OCI-LY3 (cell line): Measurements from ENCODE around the gene FITM1.
A peak's percentile ranks its signal among the peaks of the same experiment; 100 is the strongest.

Experiments used
- H2AFZ ChIP-seq: fragments of 200-600, 300-600 bp; shearing (Covaris generic); 2 replicates; pipeline ENCODE4 v1.6.0; 2014; ENCODE audit warnings: antibody characterized with exemption, low read depth, low read length
- H3K27ac ChIP-seq: fragments of 200-600, 300-600 bp; sonication (generic); 2 replicates; pipeline ENCODE4 v1.5.1; 2014; ENCODE audit warnings: mild to moderate bottlenecking, low read length, moderate library complexity, mixed read lengths
- H3K27me3 ChIP-seq: fragments of 200-600, 300-600 bp; sonication (generic); 2 replicates; pipeline ENCODE4 v1.6.1; 2014; ENCODE audit warnings: low read depth, low read length, mixed read lengths
- H3K36me3 ChIP-seq: fragments of 200-600, 300-600 bp; sonication (generic); replicated peaks from 2 replicates; pipeline ENCODE3; 2014; ENCODE audit warnings: low read depth, low read length, mixed read lengths
- H3K4me1 ChIP-seq: fragments of 300-600, 200-600 bp; sonication (generic); 2 replicates; pipeline ENCODE4 v1.6.1; 2014; ENCODE audit warnings: low read length, mixed read lengths
- H3K4me2 ChIP-seq: fragments of 200-600, 300-600 bp; sonication (generic); 2 replicates; pipeline ENCODE4 v1.6.1; 2014; ENCODE audit warnings: low read length, mixed read lengths
- H3K4me3 ChIP-seq: fragments of 300-600, 200-600 bp; sonication (generic); 2 replicates; pipeline ENCODE4 v1.5.1; 2014; ENCODE audit warnings: antibody characterized with exemption, mild to moderate bottlenecking, low read length, moderate library complexity
- H3K79me2 ChIP-seq: fragments of 300-600, 200-600 bp; shearing (Covaris generic); 2 replicates; pipeline ENCODE4 v1.6.1; 2014; ENCODE audit warnings: mild to moderate bottlenecking, low read length, mixed read lengths
- H3K9ac ChIP-seq: fragments of 300-600, 200-600 bp; shearing (Covaris generic); 2 replicates; pipeline ENCODE4 v1.6.0; 2014; ENCODE audit warnings: mild to moderate bottlenecking, low read length, moderate library complexity
- H3K9me3 ChIP-seq: fragments of 200-600, 300-600 bp; shearing (Covaris generic); 2 replicates; pipeline ENCODE4 v1.6.1; 2014; ENCODE audit warnings: low read length, mixed read lengths; ENCODE audit not compliant: insufficient read depth
- H4K20me1 ChIP-seq: fragments of 200-600, 300-600 bp; sonication (generic); 2 replicates; pipeline ENCODE4 v1.6.1; 2016; ENCODE audit warnings: low read length, mixed read lengths; ENCODE audit not compliant: insufficient read depth
- EZH2phosphoT487 ChIP-seq: fragments of 200-600 bp; shearing (Covaris generic); IDR thresholded peaks from 2 replicates; pipeline ENCODE4 v1.6.1; 2018; ENCODE audit warnings: antibody characterized with exemption, mixed run types, low read depth
- TF ChIP-seq, protein P1 (sequence below): fragments of 200-600, 300-600 bp; sonication (generic); IDR thresholded peaks from 2 replicates; pipeline ENCODE4 v1.5.1; 2014; ENCODE audit warnings: antibody characterized with exemption, low read length, low read depth

The FITM1 gene

DNA sequence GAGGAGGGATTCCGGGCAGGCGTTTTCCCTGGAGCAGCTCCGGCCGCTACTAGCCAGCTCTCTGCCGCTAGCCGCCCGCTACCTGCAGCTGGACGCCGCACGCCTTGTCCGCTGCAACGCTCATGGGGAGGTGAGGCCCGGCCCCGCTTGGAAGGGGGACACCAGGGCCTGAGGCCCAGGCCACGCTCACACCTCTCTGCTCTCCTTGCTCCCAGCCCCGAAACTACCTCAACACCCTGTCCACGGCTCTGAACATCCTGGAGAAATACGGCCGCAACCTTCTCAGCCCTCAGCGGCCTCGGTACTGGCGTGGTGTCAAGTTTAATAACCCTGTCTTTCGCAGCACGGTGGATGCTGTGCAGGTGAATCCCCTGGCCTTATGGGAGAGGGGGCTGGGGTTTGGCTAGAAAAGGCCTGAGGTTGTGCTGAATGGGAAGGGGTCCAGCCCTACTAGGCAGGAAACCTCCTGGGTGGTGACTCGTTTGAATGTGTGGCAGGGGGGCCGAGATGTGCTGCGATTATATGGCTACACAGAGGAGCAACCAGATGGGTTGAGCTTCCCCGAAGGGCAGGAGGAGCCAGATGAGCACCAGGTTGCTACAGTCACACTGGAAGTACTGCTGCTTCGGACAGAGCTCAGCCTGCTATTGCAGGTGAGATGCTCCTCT is 17.4 kb downstream of the FITM1 start:
- Histone ChIP-seq H3K36me3 (peaks cover 40% of the 10 kb centered on the region), H3K9ac (peak overlapping the region; percentile 75), H3K4me2 (peak overlapping the region; percentile 94), H4K20me1 (0 out of 2 replicates have a peak, but pooled peaks cover 2% of the 10 kb centered on the region), H3K4me1 (peaks cover 20% of the 10 kb centered on the region), H3K27ac (peak overlapping the region; percentile 46), H3K79me2 (peaks cover 41% of the 10 kb centered on the region), H3K27me3 (no peaks in the 10 kb centered on the region), H2AFZ (no peak overlapping the region), H3K9me3 (no peaks in the 10 kb centered on the region), H3K4me3 (peak overlapping the region; percentile 78)
- no peak for TF ChIP-seq EZH2phosphoT487
- TF ChIP-seq, protein P1, sequence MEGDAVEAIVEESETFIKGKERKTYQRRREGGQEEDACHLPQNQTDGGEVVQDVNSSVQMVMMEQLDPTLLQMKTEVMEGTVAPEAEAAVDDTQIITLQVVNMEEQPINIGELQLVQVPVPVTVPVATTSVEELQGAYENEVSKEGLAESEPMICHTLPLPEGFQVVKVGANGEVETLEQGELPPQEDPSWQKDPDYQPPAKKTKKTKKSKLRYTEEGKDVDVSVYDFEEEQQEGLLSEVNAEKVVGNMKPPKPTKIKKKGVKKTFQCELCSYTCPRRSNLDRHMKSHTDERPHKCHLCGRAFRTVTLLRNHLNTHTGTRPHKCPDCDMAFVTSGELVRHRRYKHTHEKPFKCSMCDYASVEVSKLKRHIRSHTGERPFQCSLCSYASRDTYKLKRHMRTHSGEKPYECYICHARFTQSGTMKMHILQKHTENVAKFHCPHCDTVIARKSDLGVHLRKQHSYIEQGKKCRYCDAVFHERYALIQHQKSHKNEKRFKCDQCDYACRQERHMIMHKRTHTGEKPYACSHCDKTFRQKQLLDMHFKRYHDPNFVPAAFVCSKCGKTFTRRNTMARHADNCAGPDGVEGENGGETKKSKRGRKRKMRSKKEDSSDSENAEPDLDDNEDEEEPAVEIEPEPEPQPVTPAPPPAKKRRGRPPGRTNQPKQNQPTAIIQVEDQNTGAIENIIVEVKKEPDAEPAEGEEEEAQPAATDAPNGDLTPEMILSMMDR, result no peak

DNA sequence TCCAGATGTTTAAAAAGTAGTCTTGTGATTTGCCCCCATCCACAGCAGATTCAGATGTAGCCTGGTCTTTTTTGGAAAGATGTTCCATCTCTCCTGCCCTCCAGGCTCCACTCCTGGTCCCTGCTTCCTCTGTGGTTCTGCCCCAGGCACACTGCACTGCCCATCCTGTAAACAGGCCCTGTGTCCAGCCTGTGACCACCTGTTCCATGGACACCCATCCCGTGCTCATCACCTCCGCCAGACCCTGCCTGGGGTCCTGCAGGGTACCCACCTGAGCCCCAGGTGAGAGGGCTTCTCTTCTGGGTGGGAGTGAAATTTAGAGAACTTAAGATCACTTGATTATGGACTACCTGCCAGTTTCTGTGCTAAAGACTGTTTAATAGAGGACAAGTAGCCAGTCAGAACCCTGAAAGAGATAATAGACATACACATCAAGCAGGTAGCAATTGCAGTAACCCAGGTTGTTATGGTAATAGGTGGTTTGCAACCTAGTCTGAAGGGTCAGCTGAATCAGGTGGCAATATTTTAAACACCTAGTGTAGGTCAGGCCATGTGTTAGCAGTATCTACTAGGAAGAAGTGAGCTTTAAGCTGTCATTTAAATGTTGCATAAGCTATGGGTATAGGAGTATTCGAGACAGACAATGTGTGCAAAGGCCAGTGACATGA is 19.0 kb downstream of the FITM1 start:
- H3K9me3 ChIP-seq, result no peaks in the 10 kb centered on the region
- no peak overlapping the region for H2AFZ ChIP-seq
- no peak overlapping the region for H3K9ac ChIP-seq
- peaks cover 19% of the 10 kb centered on the region for H3K4me1 ChIP-seq
- peaks cover 41% of the 10 kb centered on the region for H3K79me2 ChIP-seq
- no peaks in the 10 kb centered on the region for H3K27me3 ChIP-seq
- TF ChIP-seq, protein P1, result no peak
- no peak for TF ChIP-seq EZH2phosphoT487
- no peak overlapping the region for H3K27ac ChIP-seq
- no peak overlapping the region for H3K4me2 ChIP-seq
- 0 out of 2 replicates have a peak, but pooled peaks cover 2% of the 10 kb centered on the region for H4K20me1 ChIP-seq
- H3K4me3 ChIP-seq, result no peak overlapping the region
- H3K36me3 ChIP-seq, result peaks cover 37% of the 10 kb centered on the region

DNA sequence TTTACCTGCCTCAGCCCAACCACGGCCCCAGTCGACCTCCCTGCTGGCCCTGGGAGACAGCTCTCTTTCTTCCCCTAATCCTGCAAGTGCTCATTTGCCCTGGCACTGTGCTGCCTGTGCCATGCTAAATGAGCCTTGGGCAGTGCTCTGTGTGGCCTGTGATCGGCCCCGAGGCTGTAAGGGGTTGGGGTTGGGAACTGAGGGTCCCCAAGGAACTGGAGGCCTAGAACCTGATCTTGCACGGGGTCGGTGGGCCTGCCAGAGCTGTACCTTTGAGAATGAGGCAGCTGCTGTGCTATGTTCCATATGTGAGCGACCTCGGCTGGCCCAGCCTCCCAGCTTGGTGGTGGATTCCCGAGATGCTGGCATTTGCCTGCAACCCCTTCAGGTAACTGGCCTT is 19.6 kb downstream of the FITM1 start:
- Histone ChIP-seq H3K27me3 (no peaks in the 10 kb centered on the region), H3K4me1 (peaks cover 14% of the 10 kb centered on the region), H2AFZ (no peak overlapping the region), H3K9ac (no peak overlapping the region), H3K4me3 (no peak overlapping the region), H3K27ac (no peak overlapping the region), H3K4me2 (no peak overlapping the region), H3K79me2 (peaks cover 35% of the 10 kb centered on the region), H4K20me1 (0 out of 2 replicates have a peak, but pooled peaks cover 2% of the 10 kb centered on the region), H3K9me3 (no peaks in the 10 kb centered on the region), H3K36me3 (peaks cover 39% of the 10 kb centered on the region)
- TF ChIP-seq, protein P1, result no peak
- TF ChIP-seq EZH2phosphoT487, result no peak

DNA sequence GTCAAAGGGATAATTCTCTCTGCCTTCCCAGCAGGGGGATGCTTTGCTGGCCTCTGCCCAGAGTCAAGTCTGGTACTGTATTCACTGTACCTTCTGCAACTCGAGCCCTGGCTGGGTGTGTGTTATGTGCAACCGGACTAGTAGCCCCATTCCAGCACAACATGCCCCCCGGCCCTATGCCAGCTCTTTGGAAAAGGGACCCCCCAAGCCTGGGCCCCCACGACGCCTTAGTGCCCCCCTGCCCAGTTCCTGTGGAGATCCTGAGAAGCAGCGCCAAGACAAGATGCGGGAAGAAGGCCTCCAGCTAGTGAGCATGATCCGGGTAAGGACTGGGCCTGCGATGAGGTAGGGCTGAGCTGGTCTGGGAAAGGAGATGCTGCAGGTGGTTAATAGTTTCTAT is 20.1 kb downstream of the FITM1 start:
- Histone ChIP-seq H4K20me1 (0 out of 2 replicates have a peak, but pooled peaks cover 2% of the 10 kb centered on the region), H3K36me3 (peaks cover 41% of the 10 kb centered on the region), H3K27ac (no peak overlapping the region)

More for the DNA sequence above, 20.1 kb downstream of the FITM1 start:
- Histone ChIP-seq H3K4me3 (no peak overlapping the region), H3K4me1 (peaks cover 10% of the 10 kb centered on the region), H3K27me3 (no peaks in the 10 kb centered on the region), H3K9me3 (no peaks in the 10 kb centered on the region), H3K79me2 (peaks cover 30% of the 10 kb centered on the region), H3K9ac (no peak overlapping the region), H3K4me2 (no peak overlapping the region), H2AFZ (no peak overlapping the region)
- no peak for TF ChIP-seq EZH2phosphoT487
- TF ChIP-seq, protein P1, result no peak
